SK-N-MC (cell line): ENCODE data around the gene IP6K1.

ENCODE experiments used
- EZH2 ChIP-seq: fragments of 200-600 bp; sonication (generic); IDR thresholded peaks from one replicate; pipeline ENCODE4 v1.6.1; 2017; ENCODE audit warnings: antibody characterized with exemption
- POLR2AphosphoS5 ChIP-seq: IDR thresholded peaks from 2 replicates; pipeline ENCODE4 v1.6.1; 2012; ENCODE audit warnings: mild to moderate bottlenecking, low read depth, low read length, borderline replicate concordance

DNA sequence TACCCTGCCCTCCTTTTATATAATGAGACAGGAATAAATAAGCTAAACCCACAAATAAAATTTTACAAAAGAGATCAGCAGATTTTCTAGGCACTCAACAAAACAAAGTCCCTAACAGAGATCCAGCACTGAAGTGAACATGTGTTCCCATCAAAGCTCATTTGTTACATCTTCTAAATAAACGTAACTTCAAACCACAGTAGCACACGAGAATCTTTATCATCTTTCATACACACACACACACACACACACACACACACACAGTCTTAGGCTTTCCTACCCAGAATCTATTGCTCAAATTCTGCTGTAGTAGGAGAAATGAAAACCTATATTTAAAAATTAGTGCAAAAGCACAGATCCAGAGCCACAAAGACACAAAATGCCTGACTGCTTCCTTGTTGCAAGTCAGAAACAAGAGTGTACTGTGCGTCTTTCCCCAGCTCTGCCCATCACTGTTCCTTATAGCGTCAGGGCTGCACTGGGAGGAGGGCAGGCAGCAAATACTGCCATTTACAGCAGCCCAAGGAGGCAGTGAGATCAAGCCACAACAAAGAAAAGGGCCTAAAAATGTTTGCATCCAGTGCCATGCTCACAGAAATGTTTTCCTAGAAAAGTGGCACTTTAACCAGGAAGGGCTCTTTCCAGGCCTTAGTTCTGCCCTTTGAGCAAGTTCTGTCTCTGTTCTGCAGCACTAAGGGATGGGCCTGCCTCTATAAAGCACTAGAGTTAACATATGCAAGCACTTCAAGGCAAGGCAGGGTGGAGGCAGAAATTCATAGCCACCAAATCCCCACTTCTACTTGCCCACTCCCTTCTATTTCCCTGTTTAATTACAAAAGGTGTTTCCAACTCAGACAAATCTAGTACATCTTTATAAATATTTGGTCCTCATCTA, 6.0 kb downstream of the IP6K1 start:
- TF ChIP-seq EZH2 (no peak), POLR2AphosphoS5 (no peak)
